ENCODE results near the gene AGPAT3.
A peak's percentile ranks its signal among the peaks of the same experiment; 100 is the strongest.

AGPAT3 gene

GRCh38 chr21:43918385-43918947 is 53.4 kb downstream of the AGPAT3 start:
- no peak for DNase-seq
- TF ChIP-seq POLR2A (IDR thresholded peaks at IDR 0.05; ENCODE audit: low read length): no peak

- TF ChIP-seq GATA1 (IDR thresholded peaks at IDR 0.05; ENCODE audit: low read depth, low read length) (no peak), POLR2A (IDR thresholded peaks at IDR 0.05; ENCODE audit: low read length) (no peak)
- DNase-seq: no peak
These were observed 54.3 kb downstream of the AGPAT3 start for GRCh38 chr21:43919283-43919682.

- TF ChIP-seq POLR2A (IDR thresholded peaks at IDR 0.05; ENCODE audit: low read length): no peak
- no peak for TF ChIP-seq GATA1 (IDR thresholded peaks at IDR 0.05; ENCODE audit: low read depth, low read length)
- no peak for DNase-seq
These were observed 55.1 kb downstream of the AGPAT3 start for GRCh38 chr21:43919871-43920801.

GRCh38 chr21:43921571-43921978 is 56.6 kb downstream of the AGPAT3 start:
- DNase-seq: no peak
- TF ChIP-seq GATA1 (IDR thresholded peaks at IDR 0.05; ENCODE audit: low read depth, low read length) (no peak), POLR2A (IDR thresholded peaks at IDR 0.05; ENCODE audit: low read length) (no peak)

- peak in 1 of 2 experiments; percentile 28 for DNase-seq
- TF ChIP-seq GATA1 (IDR thresholded peaks at IDR 0.05; ENCODE audit: low read depth, low read length): no peak
- no peak for TF ChIP-seq POLR2A (IDR thresholded peaks at IDR 0.05; ENCODE audit: low read length)
These were observed 57.2 kb downstream of the AGPAT3 start for GRCh38 chr21:43921979-43922945.

GRCh38 chr21:43922949-43923348 is 57.9 kb downstream of the AGPAT3 start:
- TF ChIP-seq POLR2A (IDR thresholded peaks at IDR 0.05; ENCODE audit: low read length) (no peak), GATA1 (IDR thresholded peaks at IDR 0.05; ENCODE audit: low read depth, low read length) (no peak)
- DNase-seq: no peak

GRCh38 chr21:43923391-43923790 is 58.4 kb downstream of the AGPAT3 start:
- DNase-seq: no peak

GRCh38 chr21:43924421-43925095 is 59.5 kb downstream of the AGPAT3 start:
- no peak for DNase-seq
- TF ChIP-seq GATA1 (IDR thresholded peaks at IDR 0.05; ENCODE audit: low read depth, low read length) (no peak), POLR2A (IDR thresholded peaks at IDR 0.05; ENCODE audit: low read length) (no peak)

More at GRCh38 chr21:43923391-43923790, 58.4 kb downstream of the AGPAT3 start:
- TF ChIP-seq POLR2A (IDR thresholded peaks at IDR 0.05; ENCODE audit: low read length): no peak
- no peak for TF ChIP-seq GATA1 (IDR thresholded peaks at IDR 0.05; ENCODE audit: low read depth, low read length)

- TF ChIP-seq GATA1 (IDR thresholded peaks at IDR 0.05; ENCODE audit: low read depth, low read length): no peak
- no peak for TF ChIP-seq POLR2A (IDR thresholded peaks at IDR 0.05; ENCODE audit: low read length)
- DNase-seq: peak; percentile 67 to 73
These were observed 60.1 kb downstream of the AGPAT3 start for GRCh38 chr21:43925096-43925481.

- DNase-seq: no peak
- TF ChIP-seq GATA1 (IDR thresholded peaks at IDR 0.05; ENCODE audit: low read depth, low read length) (no peak), POLR2A (IDR thresholded peaks at IDR 0.05; ENCODE audit: low read length) (no peak)
These were observed 60.6 kb downstream of the AGPAT3 start for GRCh38 chr21:43925609-43926008.

- no peak for TF ChIP-seq GATA1 (IDR thresholded peaks at IDR 0.05; ENCODE audit: low read depth, low read length)
- TF ChIP-seq POLR2A (IDR thresholded peaks at IDR 0.05; ENCODE audit: low read length): no peak
- no peak for DNase-seq
These were observed 61.2 kb downstream of the AGPAT3 start for GRCh38 chr21:43926196-43926595.

- TF ChIP-seq GATA1 (IDR thresholded peaks at IDR 0.05; ENCODE audit: low read depth, low read length) (no peak), POLR2A (IDR thresholded peaks at IDR 0.05; ENCODE audit: low read length) (no peak)
- no peak for DNase-seq
These were observed 62.7 kb downstream of the AGPAT3 start for GRCh38 chr21:43927591-43928221.
